CD4-positive, alpha-beta memory T cell (primary cell): ENCODE measurements around the gene RGL1. TPM values are rescaled to one million over a fixed set of nuclear protein-coding genes. Genes with fewer than 3 reads are reported as not detected.
"Not testable (repeated sequence)": the region's sequence is repeated elsewhere in the genome, so short reads cannot be mapped to it uniquely, and the experiment has no call there.

Experiments
- CTCF ChIA-PET: fragments of 350-600 bp; sonication (Branson Sonifier 250); formaldehyde crosslinking; loops from one replicate; lab custom pipeline; 2021; ENCODE audit warnings: inconsistent platforms; ENCODE audit not compliant: partially characterized antibody; lab: Charles Lee
- POLR2A ChIA-PET: fragments of 350-600 bp; sonication (Branson Sonifier 250); formaldehyde crosslinking; loops from one replicate; lab custom pipeline; 2021; ENCODE audit not compliant: partially characterized antibody; lab: Charles Lee
- DNase-seq, 5 donors: peaks; one replicate each; pipeline versions ENCODE4 v3.0.0 to v3.0.0-alpha.2; 2020 to 2022; ENCODE audit warnings: mixed read lengths in 1 of 5
- H3K27ac ChIP-seq: one replicate; pipeline ENCODE4 v1.7.0; 2013; ENCODE audit warnings: low read depth, low read length
- H3K27me3 ChIP-seq: 2 replicates; pipeline ENCODE4 v1.7.0; 2013; ENCODE audit warnings: mild to moderate bottlenecking, low read length, moderate library complexity; ENCODE audit not compliant: insufficient read depth
- H3K36me3 ChIP-seq: 2 replicates; pipeline ENCODE4 v1.7.0; 2013; ENCODE audit warnings: mild to moderate bottlenecking, low read length, moderate library complexity; ENCODE audit not compliant: insufficient read depth
- H3K4me1 ChIP-seq: 2 replicates; pipeline ENCODE4 v1.7.0; 2013; ENCODE audit warnings: mild to moderate bottlenecking, low read length, moderate library complexity; ENCODE audit not compliant: insufficient read depth
- H3K4me3 ChIP-seq, 2 donors: one replicate each; pipeline ENCODE4 v1.7.0; 2013; ENCODE audit warnings: low read length in 2 of 2, mild to moderate bottlenecking in 1 of 2
- H3K9me3 ChIP-seq, 2 donors: one replicate each; pipeline ENCODE4 v1.7.0; 2013; ENCODE audit warnings: low read length in 2 of 2, control low read depth in 1 of 2; ENCODE audit not compliant: control insufficient read depth in 1 of 2
- H3K27ac Mint-ChIP-seq, 7 donors: one replicate each; pipeline ENCODE4 v1.8.0; 2020 to 2021; ENCODE audit warnings: mixed read lengths in 7 of 7, mild to moderate bottlenecking in 6 of 7, inconsistent platforms in 3 of 7, moderate library complexity in 3 of 7
- H3K27me3 Mint-ChIP-seq, 2 donors: one replicate each; pipeline ENCODE4 v1.8.0; 2020 to 2021; ENCODE audit warnings: mixed read lengths in 2 of 2
- H3K36me3 Mint-ChIP-seq, 2 donors: one replicate each; pipeline ENCODE4 v1.8.0; 2020 to 2021; ENCODE audit warnings: mixed read lengths in 2 of 2, inconsistent platforms in 1 of 2, mild to moderate bottlenecking in 1 of 2
- H3K4me1 Mint-ChIP-seq, 4 donors: one replicate each; pipeline ENCODE4 v1.8.0; 2020 to 2021; ENCODE audit warnings: mixed read lengths in 4 of 4, mild to moderate bottlenecking in 1 of 4
- H3K4me3 Mint-ChIP-seq, 8 donors: one replicate each; pipeline ENCODE4 v1.8.0; 2020 to 2021; ENCODE audit warnings: mixed read lengths in 8 of 8, mild to moderate bottlenecking in 7 of 8, moderate library complexity in 6 of 8, inconsistent platforms in 3 of 8
- H3K9me3 Mint-ChIP-seq, 8 donors: one replicate each; pipeline ENCODE4 v1.8.0; 2020 to 2021; ENCODE audit warnings: mixed read lengths in 8 of 8, mild to moderate bottlenecking in 5 of 8, inconsistent platforms in 3 of 8, moderate library complexity in 1 of 8
- intact Hi-C: fragments of 100-400 bp; cut with micrococcal nuclease; formaldehyde crosslinking; loops from one replicate; pipeline ENCODE4 v1.15.1; 2023
- polyA plus RNA-seq, 2 donors: library from polyadenylated mRNA; unstranded; fragments of 300-500 nt; fragmentation: Illumina TruSeq; gene quantifications; one replicate each; pipeline ENCODE4 v1.2.3, GENCODE V29; 2021
- total RNA-seq, 2 experiments: library from RNA; stranded (reverse); gene quantifications; one replicate each; pipeline ENCODE4 v1.2.3, GENCODE V29; 2021

Gene RGL1
- total and polyA plus RNA-seq, 4 experiments from 2014 or later, result 2.3 to 5.3 (median 3.8) TPM

DNA sequence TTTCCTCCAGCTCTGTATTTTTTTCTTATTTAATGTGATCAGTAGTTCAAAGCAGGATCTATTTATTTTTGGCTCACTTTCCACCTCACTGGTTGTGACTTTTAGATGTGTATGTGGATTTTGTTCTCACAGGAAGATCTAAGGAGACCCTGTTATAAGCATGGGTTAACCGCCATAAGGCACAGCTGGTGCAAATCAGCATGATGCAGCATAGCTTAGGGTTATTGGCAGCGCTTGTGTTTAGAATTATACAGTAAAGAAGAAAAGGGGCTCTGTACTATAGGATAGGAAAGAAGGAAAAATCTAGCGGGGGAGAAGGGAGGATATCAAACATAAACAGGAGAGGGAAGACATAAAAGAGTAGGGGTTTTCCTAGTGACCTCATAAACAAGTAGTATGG is 26.9 kb upstream of the RGL1 start:
- Histone ChIP-seq H3K9me3 (no peaks in the 10 kb centered on the region), H3K4me3 (no peak overlapping the region), H3K27me3 (no peaks in the 10 kb centered on the region), H3K27ac (no peak overlapping the region), H3K36me3 (no peaks in the 10 kb centered on the region), H3K4me1 (no peaks in the 10 kb centered on the region)
- Mint-ChIP-seq H3K9me3 (peaks cover 4 to 21% (median 12%) of the 10 kb centered on the region in 8 donors), H3K27ac (no peak overlapping the region), H3K27me3 (no peaks in the 10 kb centered on the region), H3K4me3 (no peak overlapping the region), H3K36me3 (peaks cover 4 to 11% of the 10 kb centered on the region in 2 donors), H3K4me1 (no peaks in the 10 kb centered on the region)
- intact Hi-C loops, result no loop called here
- ChIA-PET POLR2A (no interaction called here), CTCF (interaction anchor here (1.2 kb wide), 1 partner anchor 138 kb away, joined by 4 read pairs; no protein-coding TSS in a partner anchor)
- no peak for DNase-seq

DNA sequence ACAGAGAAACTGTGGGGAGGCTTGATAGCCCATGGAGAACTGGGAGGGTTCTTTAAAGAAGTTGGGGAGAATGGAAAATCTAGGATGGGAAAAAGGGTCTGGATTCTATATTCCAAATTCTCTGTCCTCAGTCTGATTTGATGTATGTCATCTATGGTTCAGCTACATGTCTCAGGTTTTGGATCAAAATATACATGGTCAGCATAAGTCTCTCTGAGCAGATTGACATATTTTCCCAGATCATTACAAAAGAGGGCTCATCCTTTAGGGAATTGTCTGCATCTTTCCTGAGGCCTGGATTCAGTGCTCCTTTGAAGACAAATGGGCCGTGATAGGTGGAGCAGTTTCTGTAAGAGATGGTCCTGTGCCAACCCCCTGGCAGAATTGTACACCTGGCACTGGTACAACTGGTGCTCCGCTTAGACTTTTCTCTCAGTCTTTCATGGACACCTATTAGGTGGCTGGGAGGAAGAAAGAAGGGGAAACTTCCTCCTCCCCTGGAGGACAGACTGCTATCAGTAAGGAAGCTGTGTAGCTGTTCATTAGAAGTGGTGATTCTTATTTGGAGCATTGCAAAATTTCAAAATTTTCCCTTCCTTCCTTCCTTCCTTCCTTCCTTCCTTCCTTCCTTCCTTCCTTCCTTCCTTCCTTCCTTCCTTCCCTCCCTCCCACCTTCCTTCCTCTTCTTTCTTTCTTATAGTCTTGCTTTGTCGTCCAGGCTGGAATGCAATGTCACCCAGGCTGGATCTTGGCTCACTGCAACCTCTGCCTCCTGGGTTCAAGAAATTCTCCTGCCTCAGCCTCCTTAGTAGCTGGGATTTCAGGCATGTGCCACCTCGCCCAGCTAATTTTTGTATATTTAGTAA is 26.1 kb upstream of the RGL1 start:
- Histone ChIP-seq H3K4me1 (no peaks in the 10 kb centered on the region), H3K9me3 (no peaks in the 10 kb centered on the region), H3K27ac (no peak overlapping the region), H3K27me3 (no peaks in the 10 kb centered on the region), H3K4me3 (no peak overlapping the region), H3K36me3 (no peaks in the 10 kb centered on the region)
- Mint-ChIP-seq H3K4me3 (no peak overlapping the region), H3K36me3 (peaks cover 2 to 6% of the 10 kb centered on the region in 2 donors), H3K4me1 (no peaks in the 10 kb centered on the region), H3K27ac (no peak overlapping the region), H3K9me3 (peaks cover 4 to 17% (median 10%) of the 10 kb centered on the region in 8 donors), H3K27me3 (no peaks in the 10 kb centered on the region)
- DNase-seq, result no peak
- CTCF ChIA-PET, result interaction anchor here (1.0 kb wide), 1 partner anchor 41 kb away, joined by 3 read pairs; no protein-coding TSS in a partner anchor
- POLR2A ChIA-PET, result no interaction called here
- intact Hi-C loops, result no loop called here

DNA sequence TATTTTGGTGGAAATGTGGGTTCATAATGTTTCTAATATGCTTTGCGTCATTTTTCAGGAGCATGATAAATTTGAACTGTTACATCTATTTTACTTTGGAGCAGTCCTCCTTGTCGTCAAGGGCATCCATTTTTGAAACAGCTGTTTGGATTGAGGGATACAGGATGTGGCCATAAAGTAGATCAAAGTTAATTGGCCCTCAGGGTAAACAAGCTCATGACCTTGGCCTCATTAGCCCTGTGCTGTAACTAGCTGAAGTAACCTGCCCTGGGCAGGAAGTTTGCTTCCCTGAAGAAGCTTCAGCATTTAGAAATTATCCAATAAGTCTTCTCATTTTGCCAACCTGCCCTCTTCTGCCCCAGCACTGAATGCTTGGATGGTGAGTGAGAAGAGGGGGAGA is 24.8 kb upstream of the RGL1 start:
- Mint-ChIP-seq H3K4me1 (no peaks in the 10 kb centered on the region), H3K27ac (no peak overlapping the region), H3K27me3 (no peaks in the 10 kb centered on the region), H3K36me3 (no peaks in the 10 kb centered on the region), H3K9me3 (peaks cover 0 to 6% (median 1%) of the 10 kb centered on the region in 8 donors), H3K4me3 (no peak overlapping the region)
- H3K27ac ChIP-seq, result no peak overlapping the region
- intact Hi-C loops, result no loop called here
- H3K9me3 ChIP-seq, result no peaks in the 10 kb centered on the region
- no peak for DNase-seq
- ChIA-PET POLR2A (no interaction called here), CTCF (no interaction called here)
- H3K27me3 ChIP-seq, result no peaks in the 10 kb centered on the region
- H3K4me3 ChIP-seq, result no peak overlapping the region
- H3K36me3 ChIP-seq, result no peaks in the 10 kb centered on the region
- no peaks in the 10 kb centered on the region for H3K4me1 ChIP-seq

DNA sequence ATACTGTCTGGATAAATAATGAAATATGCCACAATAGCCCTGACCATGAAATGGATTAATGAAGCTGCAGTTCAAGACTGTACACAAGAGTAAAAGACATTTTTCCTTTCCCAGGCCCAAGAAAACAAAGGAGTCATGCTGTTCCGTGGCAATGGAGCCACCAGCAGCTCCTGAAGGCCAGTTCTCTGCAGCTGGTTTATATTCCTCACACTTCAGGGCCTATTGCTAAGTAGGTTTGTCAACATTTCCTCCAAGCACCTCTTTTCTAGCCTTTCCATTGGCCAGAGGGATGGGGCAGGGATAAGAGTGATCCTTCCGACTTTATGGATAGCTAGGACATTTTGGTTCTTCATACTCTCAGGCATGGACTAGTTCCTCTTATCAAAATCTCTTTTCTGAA is 24.2 kb upstream of the RGL1 start:
- H3K36me3 Mint-ChIP-seq, result no peaks in the 10 kb centered on the region
- no peaks in the 10 kb centered on the region for H3K27me3 Mint-ChIP-seq
- no peaks in the 10 kb centered on the region for H3K9me3 ChIP-seq
- no peak for DNase-seq
- H3K27me3 ChIP-seq, result no peaks in the 10 kb centered on the region
- ChIA-PET POLR2A (no interaction called here), CTCF (no interaction called here)
- H3K36me3 ChIP-seq, result no peaks in the 10 kb centered on the region
- no peak overlapping the region for H3K27ac ChIP-seq
- H3K27ac Mint-ChIP-seq, result no peak overlapping the region
- no peak overlapping the region for H3K4me3 ChIP-seq
- no peak overlapping the region for H3K4me3 Mint-ChIP-seq
- H3K4me1 ChIP-seq, result no peaks in the 10 kb centered on the region
- no peaks in the 10 kb centered on the region for H3K4me1 Mint-ChIP-seq
- peaks cover 0 to 4% (median 0%) of the 10 kb centered on the region in 8 donors for H3K9me3 Mint-ChIP-seq
- intact Hi-C loops, result no loop called here

DNA sequence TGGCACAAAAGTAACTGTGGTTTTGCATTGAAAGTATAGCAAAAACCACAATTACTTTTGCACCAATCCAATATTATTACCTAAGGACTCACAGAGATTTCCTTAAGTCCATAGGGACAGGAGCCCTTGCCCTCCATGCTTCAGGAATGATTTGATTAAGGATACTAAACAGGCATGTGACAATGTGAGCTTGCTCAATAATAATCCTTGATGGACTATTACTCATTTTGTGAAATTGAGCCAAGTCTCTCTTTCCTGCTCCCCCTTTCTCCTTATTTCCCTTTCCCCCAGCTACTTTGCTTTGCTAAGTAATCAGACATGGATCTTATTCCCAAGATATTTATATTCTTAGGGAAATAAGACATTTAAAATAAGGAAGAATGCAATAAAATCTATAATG is 21.6 kb upstream of the RGL1 start:
- Histone ChIP-seq H3K36me3 (no peaks in the 10 kb centered on the region), H3K27ac (no peak overlapping the region), H3K27me3 (no peaks in the 10 kb centered on the region), H3K9me3 (no peaks in the 10 kb centered on the region), H3K4me3 (no peak overlapping the region), H3K4me1 (no peaks in the 10 kb centered on the region)
- Mint-ChIP-seq H3K36me3 (no peaks in the 10 kb centered on the region), H3K27ac (no peak overlapping the region), H3K27me3 (no peaks in the 10 kb centered on the region), H3K4me3 (no peak overlapping the region), H3K9me3 (no peaks in the 10 kb centered on the region), H3K4me1 (peaks cover 0 to 2% (median under 1%) of the 10 kb centered on the region in 4 donors)
- ChIA-PET POLR2A (no interaction called here), CTCF (interaction anchor here (2.1 kb wide), 1 partner anchor 133 kb away, joined by 6 read pairs; no protein-coding TSS in a partner anchor)
- intact Hi-C loops, result no loop called here
- no peak for DNase-seq

DNA sequence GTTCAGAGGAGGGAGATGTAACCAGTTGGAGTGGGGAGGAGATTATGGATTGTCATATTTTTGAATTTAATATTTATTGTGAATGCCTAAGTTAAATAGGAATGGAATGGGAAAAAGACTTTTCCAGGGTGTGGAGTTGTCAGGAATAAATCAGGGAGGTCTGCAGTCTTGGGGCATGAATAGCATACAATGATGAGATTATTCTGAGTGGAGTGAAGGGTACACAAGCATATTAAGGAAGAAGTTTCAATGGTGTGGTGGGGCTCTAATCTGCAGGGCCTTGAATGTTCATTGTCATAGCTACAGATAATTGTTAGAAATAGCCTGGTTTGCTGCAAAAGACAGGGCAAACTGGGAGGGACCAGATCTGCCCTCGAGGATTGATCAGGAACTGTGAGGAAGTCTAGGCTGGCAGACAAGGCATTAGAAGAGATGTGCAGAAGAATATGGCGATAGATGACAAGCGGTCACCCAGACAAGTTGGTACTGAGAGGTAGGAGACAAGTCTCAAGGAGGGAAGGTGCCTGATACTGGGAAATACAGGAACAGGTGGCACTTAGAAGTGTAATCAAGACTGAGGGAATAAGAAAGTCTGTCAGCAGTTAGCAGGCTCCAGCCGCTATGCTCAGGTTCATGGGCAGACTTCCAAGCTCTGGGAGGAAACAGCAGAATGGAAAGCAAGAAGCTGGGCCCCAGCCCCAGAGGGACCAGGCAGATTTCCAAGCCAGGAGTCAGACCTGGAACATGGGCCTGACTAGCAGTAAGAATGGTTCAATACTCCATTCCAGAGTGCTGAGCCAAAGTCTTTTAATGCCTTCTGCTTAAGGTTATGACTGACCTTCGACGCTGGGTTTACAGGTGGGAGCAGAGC is 20.9 kb upstream of the RGL1 start:
- H3K4me3 Mint-ChIP-seq, result no peak overlapping the region
- ChIA-PET CTCF (interaction anchor here (2.1 kb wide), 1 partner anchor 132 kb away, joined by 6 read pairs; no protein-coding TSS in a partner anchor), POLR2A (no interaction called here)
- no peaks in the 10 kb centered on the region for H3K9me3 Mint-ChIP-seq
- H3K27ac Mint-ChIP-seq, result no peak overlapping the region
- Histone ChIP-seq H3K4me3 (no peak overlapping the region), H3K9me3 (no peaks in the 10 kb centered on the region), H3K4me1 (no peaks in the 10 kb centered on the region), H3K27ac (no peak overlapping the region), H3K36me3 (no peaks in the 10 kb centered on the region), H3K27me3 (no peaks in the 10 kb centered on the region)
- H3K36me3 Mint-ChIP-seq, result no peaks in the 10 kb centered on the region
- intact Hi-C loops, result no loop called here
- DNase-seq, result no peak
- peaks cover 0 to 2% (median under 1%) of the 10 kb centered on the region in 4 donors for H3K4me1 Mint-ChIP-seq
- H3K27me3 Mint-ChIP-seq, result no peaks in the 10 kb centered on the region

DNA sequence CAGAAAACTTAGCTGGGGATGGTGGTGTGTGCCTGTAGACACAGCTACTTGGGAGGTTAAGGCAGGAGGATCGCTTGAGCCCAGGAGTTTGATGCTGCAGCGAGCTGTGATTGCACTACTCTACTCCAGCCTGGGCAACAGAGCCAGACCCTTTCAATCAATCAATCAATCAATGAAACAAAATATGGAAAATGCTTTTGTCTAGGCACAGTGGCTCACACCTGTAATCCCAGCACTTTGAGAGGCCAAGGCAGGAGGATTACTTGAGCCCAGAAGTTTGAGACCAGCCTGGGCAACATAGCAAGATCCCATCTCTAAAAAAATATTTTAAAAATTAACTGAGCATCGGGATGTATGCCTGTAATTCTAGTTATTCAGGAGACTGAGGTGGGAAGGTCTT is 19.0 kb upstream of the RGL1 start:
- intact Hi-C loops, POLR2A ChIA-PET, H3K4me1 ChIP-seq, H3K36me3 ChIP-seq, H3K27ac Mint-ChIP-seq, H3K9me3 Mint-ChIP-seq, CTCF ChIA-PET, H3K9me3 ChIP-seq, H3K4me3 ChIP-seq, H3K4me3 Mint-ChIP-seq, H3K27me3 Mint-ChIP-seq, DNase-seq, H3K27ac ChIP-seq, H3K36me3 Mint-ChIP-seq, H3K27me3 ChIP-seq, H3K4me1 Mint-ChIP-seq: not testable (repeated sequence)
